ENCODE results near the gene PLEK.

The PLEK gene

GRCh38 chr2:68414876-68415275, 49.8 kb downstream of the PLEK start:
- DNase-seq (ENCODE audit: low read depth, low spot score): no peak

DNA sequence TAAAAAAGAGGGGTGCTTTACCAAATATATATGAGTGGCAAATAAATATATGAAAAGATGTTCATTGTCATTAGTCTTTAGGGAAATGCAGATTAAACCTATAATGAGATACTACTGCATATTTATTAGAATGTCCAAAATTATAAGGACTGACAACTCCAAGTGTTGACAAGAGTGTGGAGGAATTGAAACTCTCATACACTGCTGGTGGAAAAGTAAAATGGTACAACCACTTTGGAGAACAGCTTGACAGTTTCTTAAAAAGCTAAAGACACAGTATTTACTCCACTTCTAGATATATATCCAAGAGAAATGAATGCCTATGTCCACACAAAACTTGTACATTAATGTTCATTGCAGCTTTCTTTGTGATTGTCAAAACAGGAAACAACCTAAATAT, 50.4 kb downstream of the PLEK start:
- no peak for DNase-seq (ENCODE audit: low read depth, low spot score)

GRCh38 chr2:68416081-68416675, 51.1 kb downstream of the PLEK start:
- DNase-seq (ENCODE audit: low read depth, low spot score): no peak

GRCh38 chr2:68417926-68418325, 52.8 kb downstream of the PLEK start:
- no peak for DNase-seq (ENCODE audit: low read depth, low spot score)

GRCh38 chr2:68418419-68418818, 53.3 kb downstream of the PLEK start:
- no peak for DNase-seq (ENCODE audit: low read depth, low spot score)

DNA sequence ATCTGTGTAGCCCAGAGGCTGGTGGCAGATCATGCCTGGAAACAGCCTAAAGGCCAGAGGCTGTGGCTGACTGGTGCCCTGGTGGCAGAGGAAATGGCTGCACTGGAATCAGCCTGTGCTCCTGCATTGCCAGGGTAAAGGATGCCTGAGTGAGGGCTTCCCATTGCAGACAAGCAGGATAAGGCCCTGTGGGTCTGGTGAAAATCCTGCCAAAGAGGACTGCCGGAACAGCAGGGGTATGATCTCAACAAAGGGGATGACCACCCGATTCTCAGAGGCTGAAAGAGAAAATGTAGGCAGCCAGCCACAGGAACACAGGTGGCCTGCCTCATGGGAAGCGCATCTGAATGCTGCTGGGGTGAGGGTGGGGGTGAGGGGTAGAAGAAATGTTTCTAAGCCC, 53.8 kb downstream of the PLEK start:
- no peak for DNase-seq (ENCODE audit: low read depth, low spot score)

- no peak for DNase-seq (ENCODE audit: low read depth, low spot score)
Measured at GRCh38 chr2:68420254-68420910, 55.3 kb downstream of the PLEK start.

DNA sequence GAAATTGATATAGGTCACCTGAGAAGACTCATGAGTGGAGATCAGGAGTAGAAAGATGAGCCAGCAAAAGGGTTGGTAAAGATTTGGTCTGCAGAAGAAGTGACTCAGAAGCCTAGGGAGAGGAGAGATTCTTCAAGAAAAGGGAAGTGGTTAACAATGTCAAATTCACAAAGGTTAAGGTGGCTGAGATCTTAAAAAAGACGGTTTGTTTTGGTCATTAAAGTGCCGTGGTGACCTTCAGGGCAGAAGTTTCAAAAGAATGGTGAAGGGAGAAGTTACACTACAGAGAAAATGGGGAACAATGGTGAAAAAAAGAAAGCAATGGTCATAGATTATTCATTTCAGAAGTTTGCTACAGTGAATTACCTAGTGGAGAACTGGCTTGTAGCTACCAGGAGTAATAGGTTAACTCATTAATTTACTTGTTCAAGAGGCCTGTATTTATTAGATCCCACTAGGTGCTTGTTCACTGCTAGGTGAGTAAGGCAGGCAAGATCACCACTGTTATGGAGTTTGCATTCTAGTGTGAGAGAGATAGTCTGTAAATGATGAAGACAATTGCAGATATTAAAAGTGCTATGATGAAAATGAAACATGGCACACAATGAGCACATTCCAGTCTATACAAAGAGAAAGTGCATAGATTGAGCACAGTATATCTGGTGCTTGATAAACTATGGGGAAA, 59.0 kb downstream of the PLEK start:
- DNase-seq (ENCODE audit: low read depth, low spot score): no peak

GRCh38 chr2:68425503-68425902, 60.4 kb downstream of the PLEK start:
- no peak for DNase-seq (ENCODE audit: low read depth, low spot score)

DNA sequence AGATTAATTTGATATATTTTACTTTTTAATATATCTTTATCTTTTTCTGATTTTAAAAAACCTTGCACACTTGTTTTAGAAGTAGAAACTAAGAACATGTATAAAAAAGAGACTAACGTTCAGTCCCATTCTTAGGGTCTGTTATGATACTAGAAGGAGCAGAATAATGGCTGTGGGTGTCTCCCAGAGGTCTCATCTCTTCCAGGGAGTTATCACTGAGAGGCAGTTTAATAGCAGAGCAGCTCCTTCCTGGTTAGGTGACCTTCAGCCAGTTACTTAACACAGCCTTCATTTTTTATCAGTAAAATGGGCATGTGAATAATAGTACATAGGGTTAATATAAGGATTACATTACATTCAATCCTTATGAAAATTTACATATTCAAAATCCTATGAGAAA, 61.4 kb downstream of the PLEK start:
- DNase-seq (ENCODE audit: low read depth, low spot score): no peak

DNA sequence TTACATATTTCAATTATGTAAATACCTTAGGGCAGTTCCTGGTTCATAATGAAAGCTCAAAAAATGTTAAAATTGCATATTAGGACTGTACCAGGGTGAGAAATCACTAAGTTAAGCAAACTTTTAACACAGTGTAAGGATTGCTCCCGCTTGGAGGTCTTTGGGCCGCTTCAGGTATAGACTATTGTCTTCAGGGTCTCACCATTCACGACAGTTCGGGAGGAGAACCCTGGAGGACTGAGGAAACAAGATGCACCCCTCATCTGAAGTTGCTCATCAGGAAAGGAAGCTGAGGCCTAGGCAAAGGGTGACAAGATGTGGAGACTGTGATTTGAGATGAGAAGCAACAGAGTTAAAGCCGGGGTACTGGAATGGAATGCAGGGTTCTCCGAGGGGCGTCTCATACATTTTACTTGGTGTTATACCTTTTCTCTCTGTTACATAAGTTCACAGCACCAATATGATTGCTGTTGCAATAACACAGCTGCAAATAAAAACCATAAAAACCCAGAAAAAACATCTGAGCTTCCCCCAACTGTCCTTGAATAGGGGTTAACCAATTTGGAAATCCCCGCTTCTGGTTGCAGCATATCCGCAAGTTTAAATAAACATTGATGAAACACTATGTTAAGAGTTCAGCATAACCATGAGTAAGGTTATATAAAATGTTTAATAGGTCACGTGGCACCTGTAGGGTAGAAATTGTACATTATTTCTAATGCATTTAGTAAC, 61.9 kb downstream of the PLEK start:
- peak; percentile 5 for DNase-seq (ENCODE audit: low read depth, low spot score)

GRCh38 chr2:68428126-68428525, 63.0 kb downstream of the PLEK start:
- no peak for DNase-seq (ENCODE audit: low read depth, low spot score)

GRCh38 chr2:68428746-68429145, 63.7 kb downstream of the PLEK start:
- no peak for DNase-seq (ENCODE audit: low read depth, low spot score)

DNA sequence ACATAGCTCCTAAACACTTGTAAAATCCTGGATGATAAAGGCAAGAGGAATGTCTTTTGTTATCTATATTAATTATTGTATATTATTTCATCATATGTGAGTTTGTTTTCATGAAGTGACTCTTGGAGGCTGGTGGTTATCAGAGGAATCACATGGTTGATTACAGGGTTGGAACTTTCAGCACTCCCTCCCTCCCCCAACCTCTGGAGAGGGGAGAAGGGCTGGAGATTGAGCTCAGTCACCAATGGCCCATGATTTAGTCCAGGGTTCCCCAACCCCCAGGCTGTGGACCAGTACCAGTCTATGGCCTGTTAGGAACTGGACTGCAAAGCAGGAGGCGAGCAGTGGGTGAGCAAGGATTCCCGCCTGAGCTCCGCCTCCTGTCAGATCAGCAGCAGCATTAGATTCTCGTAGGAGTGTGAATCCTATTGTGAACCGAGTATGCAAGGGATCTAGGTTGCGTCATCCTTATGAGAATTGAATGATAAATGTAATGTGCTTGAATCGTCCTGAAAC, 64.3 kb downstream of the PLEK start:
- DNase-seq (ENCODE audit: low read depth, low spot score): no peak

- no peak for DNase-seq (ENCODE audit: low read depth, low spot score)
Measured at GRCh38 chr2:68431316-68431972, 66.4 kb downstream of the PLEK start.

DNA sequence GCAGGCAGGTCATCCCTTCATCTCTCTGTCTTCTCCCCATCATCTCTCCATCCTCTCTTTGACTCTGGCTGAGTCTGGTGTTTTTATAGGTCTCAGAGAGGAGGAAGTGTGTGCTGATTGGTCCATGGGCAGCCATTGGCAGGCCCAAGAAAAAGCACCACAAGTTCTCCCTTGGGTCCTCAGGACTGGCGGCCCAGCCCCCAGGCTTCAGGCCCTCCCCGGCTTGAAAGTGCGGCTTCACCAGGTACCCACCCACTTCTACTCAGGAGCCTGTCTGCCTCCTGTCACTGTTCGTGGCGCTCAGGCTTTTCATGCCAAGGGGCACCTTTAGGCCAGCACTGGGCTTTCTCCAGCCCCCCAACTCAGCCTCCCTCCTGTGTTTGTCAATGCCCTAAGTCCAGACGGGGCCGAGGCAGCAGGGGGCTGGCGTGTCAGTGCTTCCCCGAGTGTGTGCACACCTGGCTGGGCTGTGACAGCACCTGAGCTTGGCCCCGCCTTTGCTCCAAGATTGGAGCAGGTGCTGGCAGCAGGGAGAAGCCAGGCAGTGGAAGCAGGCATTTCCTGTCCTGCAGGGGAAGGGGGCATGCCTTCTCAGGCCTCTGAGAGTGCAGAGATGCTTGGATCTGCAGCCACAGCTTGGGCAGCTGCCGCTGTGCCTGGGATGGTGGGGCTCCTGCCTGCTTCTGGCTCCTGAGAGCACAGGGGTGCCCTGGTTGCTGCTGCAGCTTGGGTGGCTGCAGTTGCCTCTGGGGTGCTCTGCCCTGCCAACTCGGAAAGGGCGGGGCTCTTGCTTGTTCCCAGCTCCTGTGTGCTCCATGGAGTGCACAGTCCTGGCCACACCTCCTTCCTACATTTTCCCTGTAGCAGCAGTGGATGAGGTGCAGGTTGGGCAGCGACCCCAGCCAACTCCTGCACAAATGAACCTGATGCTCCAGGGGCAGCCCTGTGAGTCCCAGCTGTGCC, 67.9 kb downstream of the PLEK start:
- DNase-seq (ENCODE audit: low read depth, low spot score): no peak

- DNase-seq (ENCODE audit: low read depth, low spot score): no peak
Measured at GRCh38 chr2:68434981-68435380, 69.9 kb downstream of the PLEK start.

- DNase-seq (ENCODE audit: low read depth, low spot score): no peak
Measured at GRCh38 chr2:68435615-68436014, 70.5 kb downstream of the PLEK start.

GRCh38 chr2:68436270-68436669, 71.2 kb downstream of the PLEK start:
- no peak for DNase-seq (ENCODE audit: low read depth, low spot score)

DNA sequence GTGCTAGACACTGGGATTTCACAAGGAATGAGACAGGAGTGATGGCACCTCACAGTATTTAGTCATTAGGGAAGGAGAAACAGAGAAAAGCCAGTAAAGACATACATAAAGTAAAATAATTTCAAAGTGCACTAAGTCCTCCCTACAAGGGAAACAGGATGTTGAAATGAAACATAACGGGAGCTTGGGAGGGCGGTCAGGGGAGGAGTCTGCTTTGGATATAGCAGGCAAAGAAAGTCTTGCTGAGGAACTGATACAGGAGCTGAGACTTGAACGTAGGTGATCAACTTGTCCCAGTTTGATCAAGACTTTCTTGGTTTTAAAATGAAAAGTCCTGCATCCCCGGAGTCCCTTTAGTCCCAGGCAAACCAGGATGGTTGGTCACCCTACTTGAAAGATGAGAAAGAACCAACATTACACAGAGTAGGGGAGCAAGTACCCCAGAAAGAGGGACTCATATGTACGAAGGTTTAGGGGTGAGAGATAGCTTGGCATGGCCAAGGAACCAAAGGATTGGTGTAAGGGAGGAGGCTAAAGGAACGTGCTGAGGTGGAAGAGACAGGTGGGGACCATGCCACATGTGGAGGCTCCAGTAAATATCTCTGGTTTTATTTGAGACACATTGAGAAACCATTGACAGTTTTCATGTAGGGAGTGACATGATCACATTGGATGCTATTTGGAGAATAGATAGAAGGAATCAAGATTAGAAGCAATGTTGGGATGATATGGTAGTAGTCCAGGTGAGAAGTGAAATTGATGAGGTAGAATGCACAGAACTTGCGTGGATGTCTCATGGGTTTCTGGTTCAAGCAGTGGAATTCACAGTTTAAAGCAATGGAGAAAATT, 73.6 kb downstream of the PLEK start:
- no peak for DNase-seq (ENCODE audit: low read depth, low spot score)
